HG02870 (cell line): ENCODE results near the gene NOL11.
"Not testable (repeated sequence)": the region's sequence is repeated elsewhere in the genome, so short reads cannot be mapped to it uniquely, and the experiment has no call there.

ENCODE experiments used
- ATAC-seq: cut with Tn5 transposase; IDR thresholded peaks from one replicate; pipeline ENCODE4 v1.9.1; 2021; ENCODE audit warnings: mild to moderate bottlenecking, moderate library complexity; ENCODE audit not compliant: unreplicated experiment

NOL11 gene

GRCh38 chr17:67752160-67752559 lies 34.4 kb downstream of the NOL11 start:
- ATAC-seq = not testable (repeated sequence)

GRCh38 chr17:67753026-67753425 lies 35.3 kb downstream of the NOL11 start:
- ATAC-seq = no peak

DNA sequence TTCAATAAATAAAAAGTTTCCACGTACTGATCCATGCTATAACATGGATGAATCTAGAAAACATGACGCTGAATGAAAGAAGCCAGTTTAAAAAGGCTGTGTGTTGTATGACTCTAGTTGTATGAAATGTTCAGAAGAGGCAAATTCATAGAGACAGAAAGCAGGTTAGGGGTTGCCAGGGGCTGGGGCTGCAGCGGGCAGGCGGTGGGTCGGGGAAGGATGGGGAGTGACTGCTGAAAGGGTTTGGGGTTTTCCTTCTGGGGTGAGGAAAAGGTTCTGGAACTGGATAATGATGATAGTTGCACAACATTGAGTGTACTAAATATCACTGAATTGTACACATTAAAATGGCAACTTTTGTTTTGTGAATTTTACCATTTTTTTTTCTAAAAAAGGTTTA lies 36.3 kb downstream of the NOL11 start:
- ATAC-seq = no peak

GRCh38 chr17:67754686-67755085 lies 37.0 kb downstream of the NOL11 start:
- ATAC-seq = not testable (repeated sequence)

DNA sequence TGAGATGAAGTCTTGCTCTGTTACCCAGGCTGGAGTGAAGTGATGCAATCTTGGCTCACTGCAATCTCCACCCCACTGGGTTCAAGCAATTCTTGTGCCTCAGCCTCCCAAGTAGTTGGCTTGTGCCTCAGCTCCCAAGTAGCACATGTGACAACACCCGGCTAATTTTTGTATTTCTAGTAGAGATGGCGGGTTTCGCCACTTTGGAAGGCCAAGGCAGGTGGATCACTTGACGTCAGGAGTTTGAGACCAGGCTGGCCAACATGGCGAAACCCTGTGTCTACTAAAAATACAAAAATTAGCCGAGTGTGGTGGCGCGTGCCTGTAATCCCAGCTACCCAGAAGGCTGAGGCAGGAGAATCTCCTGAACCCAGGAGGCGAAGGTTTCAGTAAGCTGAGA lies 39.0 kb downstream of the NOL11 start:
- ATAC-seq = not testable (repeated sequence)

DNA sequence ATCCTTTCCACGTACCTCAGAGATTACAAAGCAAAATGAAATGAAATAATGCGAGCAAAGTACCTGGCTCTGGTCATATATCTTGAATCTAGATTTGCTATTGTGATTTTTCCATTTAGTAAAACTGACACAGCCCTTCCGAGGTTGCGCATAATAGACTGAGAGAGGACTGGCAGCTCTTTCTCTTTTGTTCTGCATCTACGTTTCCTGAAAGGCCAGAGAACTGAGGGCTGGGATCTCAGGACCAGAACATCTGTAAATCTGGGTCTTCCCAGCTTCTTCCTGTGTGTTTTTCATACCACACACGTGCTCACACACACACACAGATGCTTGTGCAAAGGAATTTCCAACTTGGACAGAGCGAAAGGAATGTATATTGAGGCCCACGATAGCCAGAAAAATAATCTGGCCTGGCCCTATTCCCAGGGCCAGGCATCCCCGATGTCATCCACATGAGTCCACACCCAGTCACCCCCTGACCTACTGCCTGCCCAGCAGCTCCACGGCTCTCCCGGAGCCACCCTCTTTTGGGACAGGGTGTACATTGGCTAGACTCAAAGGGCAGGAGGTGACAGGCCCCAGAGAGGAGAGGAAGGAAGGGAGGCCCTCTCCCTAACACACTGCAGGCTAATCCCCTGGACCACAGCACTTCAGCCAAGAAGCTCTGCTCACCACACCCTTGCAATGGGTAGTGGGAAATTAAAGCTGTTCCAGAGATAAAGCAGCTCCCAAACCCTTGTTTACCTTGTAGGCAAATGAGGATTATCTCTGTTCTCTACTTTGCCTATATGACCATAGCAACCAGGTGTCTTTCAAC lies 41.8 kb downstream of the NOL11 start:
- ATAC-seq = no peak

DNA sequence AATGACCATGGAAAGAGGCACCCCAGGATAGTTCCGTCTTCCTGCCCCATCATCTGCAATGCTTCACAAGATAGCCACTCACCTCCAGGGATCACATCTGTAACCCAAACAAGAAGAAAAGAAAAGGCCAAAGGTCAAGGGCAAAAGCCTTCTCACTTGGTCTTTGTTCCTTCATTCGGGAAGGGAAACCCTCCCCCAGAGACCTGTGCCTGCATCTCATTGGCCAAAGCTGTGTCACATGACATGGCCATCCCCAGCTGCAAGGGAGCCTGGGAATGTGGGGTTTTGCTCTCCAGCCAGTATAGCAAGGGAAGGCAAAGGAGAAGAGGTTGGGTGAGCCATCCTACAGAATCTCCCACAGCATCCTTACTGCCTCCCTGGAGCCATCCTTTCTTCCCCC lies 47.9 kb downstream of the NOL11 start:
- no peak for ATAC-seq

DNA sequence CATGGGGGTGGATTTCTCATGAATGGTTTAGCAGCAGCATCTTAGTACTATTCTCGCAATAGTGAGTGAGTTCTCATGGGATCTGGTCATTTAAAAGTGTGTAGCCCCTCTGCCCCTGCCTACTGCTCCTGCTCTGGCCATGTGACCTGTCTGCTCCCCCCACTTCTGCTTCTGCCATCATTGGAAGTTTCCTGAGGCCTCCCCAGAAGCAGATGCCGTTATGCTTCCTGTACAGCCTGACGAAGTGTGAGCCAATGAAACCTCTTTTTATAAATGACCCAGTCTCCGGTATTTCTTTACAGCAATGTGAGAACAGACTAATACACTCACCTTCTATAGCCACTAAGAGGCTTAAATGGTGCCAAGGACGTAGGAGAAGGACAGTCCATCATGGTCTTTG lies 51.5 kb downstream of the NOL11 start:
- ATAC-seq = no peak

DNA sequence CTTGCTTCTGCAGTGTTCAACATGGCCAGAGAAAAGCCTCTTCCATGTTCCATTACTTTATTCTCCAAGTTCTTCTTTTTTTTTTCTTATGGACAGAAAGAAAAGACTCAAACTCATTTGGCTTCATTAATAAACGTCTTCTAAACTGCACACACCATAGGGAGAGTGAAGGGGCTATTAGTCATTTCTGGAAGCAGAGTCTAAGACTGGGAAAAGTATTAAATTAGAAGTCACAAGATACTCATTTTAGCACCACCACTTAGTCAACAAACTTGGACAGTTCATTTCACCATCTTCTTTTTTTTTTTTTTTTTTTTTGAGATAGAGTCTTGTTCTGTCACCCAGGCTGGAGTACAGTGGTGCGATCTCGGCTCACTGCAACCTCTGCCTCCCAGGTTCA lies 52.8 kb downstream of the NOL11 start:
- no peak for ATAC-seq

GRCh38 chr17:67772679-67773078 lies 54.9 kb downstream of the NOL11 start:
- ATAC-seq = no peak

- no peak for ATAC-seq
Observed at GRCh38 chr17:67773246-67773645, 55.5 kb downstream of the NOL11 start.

GRCh38 chr17:67779098-67779672 lies 61.4 kb downstream of the NOL11 start:
- ATAC-seq = no peak

DNA sequence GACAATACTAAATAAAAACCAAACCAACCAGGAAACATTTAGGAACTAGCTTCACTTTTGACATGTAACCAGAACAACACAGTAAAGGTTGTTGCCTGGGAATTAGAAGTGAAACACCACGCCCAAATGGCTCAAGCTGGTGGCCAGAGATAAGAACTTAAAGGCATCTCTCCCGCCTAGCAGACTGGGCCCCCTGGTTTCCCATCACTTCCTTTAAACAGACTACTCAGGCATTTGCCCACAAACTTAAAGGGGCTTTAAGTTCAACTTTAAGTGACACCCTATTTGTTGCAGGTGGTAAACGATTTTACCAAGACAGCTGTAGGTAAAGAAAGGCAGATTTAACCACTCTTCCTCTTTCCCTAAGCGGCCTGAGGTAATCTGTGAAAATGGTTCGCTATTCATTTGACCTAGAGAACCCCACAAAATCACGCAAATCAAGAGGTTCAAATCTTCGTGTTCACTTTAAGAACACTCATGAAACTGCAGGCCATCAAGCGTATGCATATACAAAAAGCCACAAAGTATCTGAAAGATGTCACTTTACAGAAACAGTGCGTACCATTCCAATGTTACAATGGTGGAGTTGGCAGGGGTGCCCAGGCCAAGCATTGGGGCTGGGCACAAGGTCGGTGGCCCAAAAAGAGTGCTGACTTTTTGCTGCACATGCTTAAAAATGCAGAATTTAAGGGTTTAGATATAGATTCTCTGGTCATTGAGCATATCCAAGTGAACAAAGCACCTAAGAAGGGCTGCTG lies 66.8 kb downstream of the NOL11 start:
- ATAC-seq = no peak

DNA sequence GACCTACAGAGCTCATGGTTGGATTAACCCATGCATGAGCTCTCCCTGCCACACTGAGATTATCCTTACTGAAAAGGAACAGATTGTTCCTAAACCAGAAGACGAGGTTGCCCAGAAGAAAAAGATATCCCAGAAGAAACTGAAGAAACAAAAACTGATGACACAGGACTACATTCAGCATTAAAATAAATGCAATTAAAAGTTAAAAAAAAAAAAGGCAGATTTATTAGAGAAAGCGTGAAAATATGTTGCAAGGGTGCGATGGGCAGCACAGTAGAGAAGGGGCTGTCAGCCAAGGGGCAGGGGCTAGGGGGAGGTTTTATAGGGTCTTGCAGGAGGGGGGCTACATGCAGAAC lies 67.4 kb downstream of the NOL11 start:
- ATAC-seq = no peak

DNA sequence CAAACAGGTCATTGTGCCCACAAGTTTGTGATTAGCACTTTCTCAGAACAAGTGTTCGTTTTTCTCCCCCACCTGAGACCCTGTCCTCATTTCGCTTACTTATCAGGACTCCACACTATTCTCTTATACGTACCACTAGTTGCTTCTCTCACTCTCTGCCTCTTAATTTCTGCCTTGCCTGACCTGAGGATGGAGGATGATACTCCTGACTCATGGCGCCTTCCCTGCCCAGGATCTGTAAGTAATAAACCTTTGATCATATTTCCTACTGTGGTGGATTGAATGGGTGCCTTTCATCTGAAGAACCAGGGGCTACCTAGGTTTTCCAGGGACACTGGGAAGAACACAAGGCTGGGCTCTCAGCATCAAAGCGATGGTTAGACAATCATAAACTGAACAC lies 67.8 kb downstream of the NOL11 start:
- no peak for ATAC-seq
